Ramos (cell line): ENCODE data around the gene DAP.
"Not testable (repeated sequence)": the region's sequence is repeated elsewhere in the genome, so short reads cannot be mapped to it uniquely, and the experiment has no call there.

Experiments
- in situ Hi-C: fragments of 300-500 bp; cut with MboI; formaldehyde crosslinking; loops from one replicate; pipeline ENCODE4 v1.14.3; 2022; ENCODE audit warnings: low sequenced_read_pairs; ENCODE audit not compliant: unreplicated experiment

Gene DAP

DNA sequence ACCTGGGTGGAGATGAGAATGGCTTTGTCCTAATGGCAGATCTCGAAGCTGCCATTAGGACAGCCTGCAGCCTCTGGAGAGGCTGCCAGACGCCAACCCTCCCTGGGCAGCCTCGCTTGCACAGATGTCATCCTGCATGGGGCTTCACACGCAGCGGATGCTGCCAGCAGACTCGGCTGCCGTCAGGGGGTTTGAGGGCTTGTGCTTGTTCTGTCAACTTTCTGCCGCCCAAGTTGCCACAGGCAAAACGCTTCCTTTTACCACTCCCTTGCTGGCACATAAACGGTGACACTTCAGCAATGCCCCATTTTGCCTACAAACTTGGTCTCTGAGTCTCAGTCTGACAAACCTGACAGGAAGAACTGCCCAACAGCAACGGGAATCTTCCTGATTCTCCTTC is 24.7 kb downstream of the DAP start:
- in situ Hi-C loops = no loop called here

- in situ Hi-C loops = no loop called here
Measured at GRCh38 chr5:10735569-10736276, 25.3 kb downstream of the DAP start.

DNA sequence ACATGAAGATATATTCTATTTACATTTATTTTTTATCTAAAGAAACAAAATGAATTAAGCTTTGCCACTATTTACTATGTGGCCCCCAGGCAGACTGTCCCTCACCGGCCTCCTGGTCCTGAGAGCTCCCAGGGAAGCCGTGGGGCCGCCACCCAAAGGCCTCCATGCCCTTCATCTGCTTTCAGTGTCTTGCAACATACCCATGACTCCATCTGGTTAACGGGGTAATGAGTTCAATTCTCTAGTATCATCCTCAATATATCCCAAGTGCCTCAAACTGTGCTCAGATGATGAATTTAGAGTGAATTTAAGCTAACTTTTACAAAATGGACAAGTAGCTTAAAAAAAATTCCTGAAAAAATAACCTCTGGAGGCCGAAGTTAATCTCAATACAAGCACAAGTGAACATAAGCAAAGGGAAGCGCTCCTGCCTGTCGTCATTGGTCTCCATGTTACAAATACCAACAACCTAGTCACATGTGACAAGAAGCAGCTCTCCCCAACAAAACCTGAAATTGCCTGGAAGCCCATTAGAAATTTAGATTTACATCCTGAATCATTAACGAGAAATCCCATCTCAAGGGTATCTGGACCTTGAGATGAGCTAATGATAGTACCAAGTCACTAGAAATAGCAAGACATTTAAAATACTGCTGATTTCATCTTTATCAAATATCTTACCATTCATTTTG is 26.1 kb downstream of the DAP start:
- in situ Hi-C loops = no loop called here

- in situ Hi-C loops = no loop called here
Measured at GRCh38 chr5:10734037-10734709, 26.9 kb downstream of the DAP start.

DNA sequence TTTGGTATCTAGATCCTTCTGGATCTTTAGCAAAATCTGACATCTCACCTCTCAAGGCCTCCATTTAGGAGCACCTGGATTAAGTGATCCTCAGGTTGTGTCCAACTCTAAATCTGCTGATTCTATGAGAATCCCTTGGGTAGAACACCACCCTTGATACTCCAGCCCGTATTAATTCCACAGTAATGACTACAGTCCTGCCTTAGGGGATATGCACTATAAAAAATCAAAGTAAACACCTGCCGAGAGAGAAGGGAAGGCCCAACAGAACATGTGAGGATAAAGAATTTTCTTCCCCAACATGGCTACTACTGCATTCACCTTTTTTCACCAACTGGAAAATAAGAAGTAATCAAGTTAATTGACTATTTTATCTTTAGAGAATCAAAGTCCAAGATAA is 27.6 kb downstream of the DAP start:
- in situ Hi-C loops = no loop called here

GRCh38 chr5:10731913-10732312 is 29.1 kb downstream of the DAP start:
- in situ Hi-C loops = no loop called here

- in situ Hi-C loops = no loop called here
Measured at GRCh38 chr5:10730043-10730351, 31.0 kb downstream of the DAP start.

DNA sequence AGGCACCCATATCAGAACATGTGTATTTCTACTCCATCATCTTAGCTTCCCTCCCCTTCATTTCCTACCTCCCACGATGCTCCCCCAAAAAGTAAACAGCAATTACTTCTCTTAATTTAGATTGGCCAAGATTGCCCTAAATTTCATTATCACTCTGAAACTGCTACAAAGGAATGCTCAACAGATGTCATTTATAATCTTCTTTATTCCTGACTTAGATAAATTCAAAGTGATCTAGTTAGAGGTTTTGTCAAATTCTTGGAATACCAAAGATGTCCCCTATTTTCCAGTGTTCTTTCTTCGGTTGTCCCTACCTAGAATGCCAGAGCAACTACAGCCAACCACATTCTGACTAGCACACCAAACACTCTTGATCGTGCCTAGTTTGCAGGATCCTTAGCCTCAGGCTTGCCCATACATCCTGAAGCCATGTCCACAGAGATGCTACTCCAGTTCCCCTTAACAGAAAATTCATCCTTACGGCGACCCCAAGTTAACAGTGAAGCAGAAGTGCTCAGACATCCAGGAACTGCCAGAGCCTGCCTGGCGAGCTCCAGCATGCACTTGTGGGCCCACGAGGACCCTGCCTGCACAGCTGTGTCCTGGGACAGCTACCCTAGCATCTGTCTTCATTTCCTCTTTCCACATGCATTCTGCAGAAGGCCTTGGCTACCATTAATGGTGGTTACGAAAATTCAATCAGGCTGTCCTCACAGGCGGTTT is 31.6 kb downstream of the DAP start:
- in situ Hi-C loops = no loop called here

- in situ Hi-C loops = no loop called here
Measured at GRCh38 chr5:10728679-10729078, 32.4 kb downstream of the DAP start.

- in situ Hi-C loops = no loop called here
Measured at GRCh38 chr5:10727861-10728260, 33.2 kb downstream of the DAP start.

- in situ Hi-C loops = no loop called here
Measured at GRCh38 chr5:10726913-10727517, 34.0 kb downstream of the DAP start.

GRCh38 chr5:10726179-10726912 is 34.7 kb downstream of the DAP start:
- in situ Hi-C loops = no loop called here

- in situ Hi-C loops = no loop called here
Measured at GRCh38 chr5:10725636-10726035, 35.4 kb downstream of the DAP start.

DNA sequence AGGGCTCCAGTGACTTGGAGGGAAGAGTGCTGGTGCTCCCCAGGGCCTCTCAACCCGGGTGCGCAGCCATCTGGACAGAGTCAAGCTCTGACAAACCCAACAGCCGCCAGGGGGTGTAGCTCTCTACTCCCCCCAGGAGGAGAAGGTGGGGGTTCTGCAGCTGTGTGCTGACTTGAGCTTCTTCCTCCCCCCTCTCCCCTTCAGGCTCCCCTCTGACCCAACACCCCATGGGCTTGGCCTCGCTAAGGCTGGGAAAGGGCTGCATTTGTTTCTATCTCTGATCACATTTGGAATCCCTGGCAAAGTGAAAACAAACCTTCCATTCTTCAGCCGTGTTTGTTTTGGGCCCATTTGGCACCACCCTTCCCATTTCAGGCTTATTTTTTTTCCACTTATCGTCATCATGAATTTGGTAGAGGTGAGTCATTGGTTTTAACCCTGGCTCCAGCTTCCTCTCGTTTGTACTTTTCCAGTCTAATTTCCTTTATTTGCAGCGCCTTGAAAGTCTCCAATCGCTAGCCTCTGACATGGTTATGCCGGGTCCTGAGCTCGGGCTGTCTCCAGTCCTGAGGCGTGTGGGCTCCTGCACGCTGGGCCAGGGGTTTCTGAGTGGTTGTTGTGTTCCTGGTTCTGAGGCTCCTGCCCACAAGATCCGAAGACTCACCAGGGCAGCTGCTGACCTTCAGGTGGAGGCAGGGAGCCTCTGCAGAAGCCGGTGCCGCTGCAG is 36.1 kb downstream of the DAP start:
- in situ Hi-C loops = no loop called here

- in situ Hi-C loops = no loop called here
Measured at GRCh38 chr5:10723514-10723913, 37.5 kb downstream of the DAP start.

GRCh38 chr5:10720766-10721165 is 40.3 kb downstream of the DAP start:
- in situ Hi-C loops = not testable (repeated sequence)

GRCh38 chr5:10719965-10720364 is 41.1 kb downstream of the DAP start:
- in situ Hi-C loops = no loop called here

DNA sequence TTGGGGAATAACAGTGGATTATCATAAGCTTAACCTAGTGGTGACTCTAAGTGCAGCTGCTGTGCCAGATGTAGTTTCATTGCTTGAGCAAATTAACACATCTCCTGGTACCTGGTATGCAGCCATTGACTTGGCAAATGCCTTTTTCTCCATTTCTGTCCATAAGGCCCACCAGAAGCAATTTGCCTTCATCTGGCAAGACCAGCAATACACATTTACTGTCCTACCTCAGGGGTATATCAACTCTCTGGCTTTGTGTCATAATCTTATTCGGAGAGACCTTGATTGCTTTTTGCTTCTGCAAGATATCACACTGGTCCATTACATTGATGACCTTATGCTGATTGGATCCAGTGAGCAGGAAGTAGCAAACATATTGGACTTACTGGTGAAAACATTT is 42.4 kb downstream of the DAP start:
- in situ Hi-C loops = not testable (repeated sequence)

DNA sequence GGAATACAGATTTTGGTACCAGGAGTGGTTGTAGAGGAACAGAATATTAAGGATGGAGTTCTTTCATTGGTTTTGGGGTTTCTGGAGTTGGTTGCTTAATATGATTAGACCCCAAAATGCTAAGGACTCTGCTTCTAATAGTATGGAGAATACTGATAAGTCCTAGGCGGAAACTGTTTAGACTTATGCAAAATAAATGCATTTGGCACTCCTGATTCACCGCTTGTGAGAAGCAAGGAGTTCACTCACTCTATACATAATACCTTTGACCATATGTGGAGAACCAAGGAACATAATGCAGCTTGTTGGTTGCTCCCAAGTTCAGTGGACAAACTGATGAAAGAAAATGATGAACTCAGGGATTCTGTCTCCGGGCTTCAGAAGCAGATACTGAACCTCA is 44.2 kb downstream of the DAP start:
- in situ Hi-C loops = not testable (repeated sequence)
